K562 (cell line): Measurements from ENCODE around the gene TPGS1. TPM values are rescaled to one million over a fixed set of nuclear protein-coding genes. Genes with fewer than 3 reads are reported as not detected.

Source experiments
- ASH1L ChIP-seq: fragments of 450-650 bp; IDR thresholded peaks from 2 replicates; pipeline ENCODE4 v1.6.1; 2018; ENCODE audit warnings: borderline replicate concordance, mild to moderate bottlenecking, low read depth; ENCODE audit not compliant: partially characterized antibody
- ATF1 ChIP-seq, 2 experiments: fragments of 450-650 bp in 1 of 2; IDR thresholded peaks; 2 replicates each; pipeline ENCODE4 v1.6.1; 2016; ENCODE audit warnings: missing compliant biosample characterization in 1 of 2, missing genetic modification characterization in 1 of 2
- BMI1 ChIP-seq: fragments of 150-350 bp; IDR thresholded peaks from 2 replicates; pipeline ENCODE4 v1.6.1; 2014; ENCODE audit warnings: low read length
- CBX2 ChIP-seq: fragments of 200-600 bp; sonication (generic); IDR thresholded peaks from one replicate; pipeline ENCODE4 v1.6.1; 2012; ENCODE audit warnings: mild to moderate bottlenecking, low read length, inconsistent platforms; ENCODE audit not compliant: insufficient read depth, poor library complexity, severe bottlenecking
- CTBP1 ChIP-seq: fragments of 450-650 bp; IDR thresholded peaks from 2 replicates; pipeline ENCODE4 v1.6.1; 2016; ENCODE audit warnings: borderline replicate concordance
- EP300 ChIP-seq: IDR thresholded peaks from 2 replicates; pipeline ENCODE4 v1.6.1; 2012; ENCODE audit warnings: low read length, improper control_type of control experiment
- ETS2 ChIP-seq: IDR thresholded peaks from 2 replicates; pipeline ENCODE4 v1.6.1; 2016; ENCODE audit warnings: borderline replicate concordance, missing genetic modification characterization, mild to moderate bottlenecking, moderate library complexity, missing compliant biosample characterization; ENCODE audit not compliant: poor library complexity, severe bottlenecking
- GATA2 ChIP-seq: sonication (generic); formaldehyde crosslinking; IDR thresholded peaks from 2 replicates; pipeline ENCODE4 v1.4.0; 2020; ENCODE audit warnings: mild to moderate bottlenecking, missing genetic modification reagents
- GATAD2A ChIP-seq: fragments of 450-650 bp; IDR thresholded peaks from 2 replicates; pipeline ENCODE4 v1.6.1; 2017
- GATAD2B ChIP-seq: fragments of 450-650 bp; IDR thresholded peaks from 2 replicates; pipeline ENCODE4 v1.6.1; 2017; ENCODE audit warnings: mild to moderate bottlenecking, borderline replicate concordance
- HDGF ChIP-seq: fragments of 450-650 bp; IDR thresholded peaks from 2 replicates; pipeline ENCODE4 v1.6.1; 2016
- HMG20A ChIP-seq: fragments of 450-650 bp; formaldehyde crosslinking; conservative IDR thresholded peaks from 2 replicates; pipeline ENCODE4 v1.4.0; 2020; ENCODE audit warnings: mild to moderate bottlenecking, mixed read lengths
- HNRNPH1 ChIP-seq: fragments of 200-400 bp; formaldehyde crosslinking; optimal IDR thresholded peaks from 2 replicates; pipeline ENCODE3; 2017; ENCODE audit warnings: low read depth, mild to moderate bottlenecking, low read length, moderate library complexity
- LCOR ChIP-seq: sonication (generic); formaldehyde crosslinking; IDR thresholded peaks from 2 replicates; pipeline ENCODE4 v1.8.0; 2022; ENCODE audit warnings: mild to moderate bottlenecking, missing genetic modification reagents
- MCM3 ChIP-seq: fragments of 450-650 bp; IDR thresholded peaks from 2 replicates; pipeline ENCODE4 v1.6.1; 2016
- NR2C2 ChIP-seq, 2 experiments: fragments of 200-800 bp in 1 of 2; sonication (Bioruptor generic) in 1 of 2; sonication (generic) in 1 of 2; formaldehyde crosslinking in 1 of 2; IDR thresholded peaks; 2 replicates each; pipeline versions ENCODE4 v1.6.1 to v1.8.0; 2016 to 2022; ENCODE audit warnings: mild to moderate bottlenecking in 1 of 2, missing compliant biosample characterization in 1 of 2, missing genetic modification characterization in 1 of 2, missing genetic modification reagents in 1 of 2
- NRF1 ChIP-seq, 2 experiments: fragments of 450-650 bp; IDR thresholded peaks in 1 of 2; conservative IDR thresholded peaks in 1 of 2; 2 replicates each; pipeline ENCODE4 v1.6.1; 2014; ENCODE audit warnings: mild to moderate bottlenecking in 2 of 2
- PHF21A ChIP-seq: fragments of 450-650 bp; IDR thresholded peaks from 2 replicates; pipeline ENCODE4 v1.6.1; 2017; ENCODE audit warnings: low read depth, borderline replicate concordance
- PPARD ChIP-seq: fragments of 250-450 bp; sonication (Bioruptor Pico); IDR thresholded peaks from 2 replicates; pipeline ENCODE4 v1.8.0; 2022; ENCODE audit warnings: inconsistent platforms, mild to moderate bottlenecking, moderate library complexity
- RBM17 ChIP-seq: fragments of 200-400 bp; formaldehyde crosslinking; IDR thresholded peaks from 2 replicates; pipeline ENCODE4 v1.6.1; 2017; ENCODE audit warnings: low read depth, mild to moderate bottlenecking, low read length, borderline replicate concordance
- SRSF9 ChIP-seq: fragments of 200-400 bp; formaldehyde crosslinking; IDR thresholded peaks from 2 replicates; pipeline ENCODE4 v1.6.1; 2017; ENCODE audit warnings: low read depth, low read length, borderline replicate concordance
- TFAP4 ChIP-seq: sonication (generic); formaldehyde crosslinking; IDR thresholded peaks from 2 replicates; pipeline ENCODE4 v1.8.0; 2022; ENCODE audit warnings: missing genetic modification reagents, mild to moderate bottlenecking, moderate library complexity, borderline replicate concordance
- WHSC1 ChIP-seq: IDR thresholded peaks from one replicate; pipeline ENCODE4 v1.6.1; 2012; ENCODE audit warnings: low read length, control low read depth, inconsistent platforms
- ZFP1 ChIP-seq: fragments of 450-650 bp; formaldehyde crosslinking; IDR thresholded peaks from 2 replicates; pipeline ENCODE4 v1.4.0; 2020; ENCODE audit warnings: mild to moderate bottlenecking, mixed read lengths
- ZNF282 ChIP-seq: sonication (generic); formaldehyde crosslinking; IDR thresholded peaks from 2 replicates; pipeline ENCODE4 v1.8.1; 2023; ENCODE audit warnings: missing genetic modification reagents
- ZNF717 ChIP-seq: fragments of 250-450 bp; sonication (Bioruptor Pico); IDR thresholded peaks from 2 replicates; pipeline ENCODE4 v1.5.0; 2021
- polyA plus RNA-seq, 8 experiments: library from polyadenylated mRNA; depleted of rRNA in 4 of 8; stranded (reverse) in 5 of 8; unstranded in 3 of 8; fragments of >200 nt; fragmentation: Nextera tagmentation in 2 of 8; fragmentation: Illumina TruSeq in 1 of 8; extraction: Ambion mirVana in 2 of 8; extraction: Trizol in 1 of 8; gene quantifications; 2 replicates each; pipeline versions ENCODE4 v1.2.1 to v1.2.3, GENCODE V29; 2011 to 2014; ENCODE audit warnings: inconsistent platforms in 1 of 8, missing spikeins in 1 of 8
- total RNA-seq, 7 experiments: library from RNA; depleted of rRNA in 6 of 7; stranded (reverse); fragments of >200 nt in 6 of 7; fragmentation: Illumina TruSeq in 2 of 7; extraction: Trizol in 2 of 7; gene quantifications; 2 replicates each; pipeline versions ENCODE4 v1.2.1 to v1.2.3, GENCODE V29; 2011 to 2021; ENCODE audit warnings: low replicate concordance in 1 of 7
- TF ChIP-seq, protein P1 (sequence below): sonication (generic); formaldehyde crosslinking; IDR thresholded peaks from 2 replicates; pipeline ENCODE4 v1.5.0; 2020; ENCODE audit warnings: missing genetic modification reagents

TPGS1 gene
- total and polyA plus RNA-seq, 9 of the 15 experiments (the other 6 are each of a cell fraction or from before 2014, with no cell fraction given), result 0.30 to 31.6 (median 1.2) TPM; not detected in 2

DNA sequence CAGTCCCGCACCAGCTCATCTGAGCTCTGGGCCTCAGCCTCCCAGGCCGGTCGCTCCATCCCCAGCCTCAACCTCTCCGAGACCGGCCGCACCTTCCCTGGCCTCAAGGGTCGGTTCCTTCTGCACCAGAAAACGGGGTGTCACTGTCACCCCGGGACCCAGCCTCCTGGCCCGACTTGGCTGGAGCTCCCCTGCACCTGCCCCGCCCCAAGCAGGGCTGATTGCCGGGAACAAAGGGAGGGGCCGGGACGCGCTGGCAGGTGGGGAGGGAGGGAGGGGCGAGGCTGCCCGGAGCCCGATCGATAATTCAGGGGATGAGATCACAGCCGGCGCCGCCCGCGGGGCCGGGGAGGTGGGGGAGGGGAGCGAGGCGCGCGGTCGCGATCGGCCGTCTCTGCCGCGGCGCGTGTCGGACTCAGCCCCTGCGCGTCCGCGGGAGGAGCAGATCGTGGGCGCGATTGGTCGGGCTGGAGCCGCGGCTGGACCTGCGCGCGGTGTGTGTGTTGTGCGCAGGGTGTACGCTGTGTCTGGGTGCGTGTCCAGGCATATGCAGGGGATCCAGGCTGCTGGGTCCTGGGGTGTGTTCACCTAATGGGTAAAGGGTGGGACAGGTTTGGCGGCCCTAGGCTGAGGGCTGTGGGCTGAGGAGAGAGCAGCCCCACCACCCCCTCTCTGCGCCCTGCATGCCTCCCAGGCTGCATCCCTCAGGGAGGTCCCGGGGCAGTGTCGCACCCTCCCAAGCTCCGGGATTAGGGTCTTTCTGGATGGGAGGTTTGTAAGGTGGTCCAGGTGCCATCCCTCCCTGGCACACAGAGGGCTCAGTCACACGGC is 45.4 kb upstream of the TPGS1 start (continued):
- peak; percentile 80 to 83 for TF ChIP-seq NRF1 (conservative IDR thresholded peaks at IDR 0.05 in 1 of 2, IDR thresholded peaks at IDR 0.05 in 1 of 2)
- no peak for TF ChIP-seq ZFP1
- TF ChIP-seq GATAD2A, result peak; percentile 46; the same call in 1 of the 2 replicates
- no peak for TF ChIP-seq ZNF282
- TF ChIP-seq CTBP1, result peak; percentile 64; the same call in 1 of the 2 replicates
- no peak for TF ChIP-seq ATF1 (CRISPR knock-in tag; IDR thresholded peaks at IDR 0.05)
- 0 out of 2 replicates have a peak, but pooled peaks have one; percentile 35 for TF ChIP-seq ATF1 (tag; IDR thresholded peaks at IDR 0.05)
- no peak for TF ChIP-seq HMG20A
- TF ChIP-seq LCOR (CRISPR knock-in tag), result 0 out of 2 replicates have a peak, but pooled peaks have one; percentile 40
- peak; percentile 74 for TF ChIP-seq TFAP4 (CRISPR knock-in tag)
- TF ChIP-seq GATA2 (CRISPR knock-in tag), result peak; percentile 68
- TF ChIP-seq MCM3, result no peak
- no peak for TF ChIP-seq EP300
- TF ChIP-seq WHSC1, result no peak
- no peak for TF ChIP-seq CBX2
- TF ChIP-seq HDGF, result no peak
- no peak for TF ChIP-seq ASH1L
- no peak for TF ChIP-seq ETS2 (tag)
- TF ChIP-seq PPARD (CRISPR knock-in tag), result no peak
- TF ChIP-seq BMI1, result no peak
- TF ChIP-seq HNRNPH1, result no peak
- TF ChIP-seq RBM17, result no peak
- TF ChIP-seq SRSF9, result no peak
- TF ChIP-seq, protein P1, sequence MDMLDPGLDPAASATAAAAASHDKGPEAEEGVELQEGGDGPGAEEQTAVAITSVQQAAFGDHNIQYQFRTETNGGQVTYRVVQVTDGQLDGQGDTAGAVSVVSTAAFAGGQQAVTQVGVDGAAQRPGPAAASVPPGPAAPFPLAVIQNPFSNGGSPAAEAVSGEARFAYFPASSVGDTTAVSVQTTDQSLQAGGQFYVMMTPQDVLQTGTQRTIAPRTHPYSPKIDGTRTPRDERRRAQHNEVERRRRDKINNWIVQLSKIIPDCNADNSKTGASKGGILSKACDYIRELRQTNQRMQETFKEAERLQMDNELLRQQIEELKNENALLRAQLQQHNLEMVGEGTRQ, result no peak
- no peak for TF ChIP-seq ZNF717
- no peak for TF ChIP-seq PHF21A
- TF ChIP-seq NR2C2 (CRISPR knock-in tag; IDR thresholded peaks at IDR 0.05), result no peak
- no peak for TF ChIP-seq NR2C2 (tag; IDR thresholded peaks at IDR 0.05)
- no peak for TF ChIP-seq GATAD2B
